ENCODE measurements around the gene FLAD1.

The FLAD1 gene

DNA sequence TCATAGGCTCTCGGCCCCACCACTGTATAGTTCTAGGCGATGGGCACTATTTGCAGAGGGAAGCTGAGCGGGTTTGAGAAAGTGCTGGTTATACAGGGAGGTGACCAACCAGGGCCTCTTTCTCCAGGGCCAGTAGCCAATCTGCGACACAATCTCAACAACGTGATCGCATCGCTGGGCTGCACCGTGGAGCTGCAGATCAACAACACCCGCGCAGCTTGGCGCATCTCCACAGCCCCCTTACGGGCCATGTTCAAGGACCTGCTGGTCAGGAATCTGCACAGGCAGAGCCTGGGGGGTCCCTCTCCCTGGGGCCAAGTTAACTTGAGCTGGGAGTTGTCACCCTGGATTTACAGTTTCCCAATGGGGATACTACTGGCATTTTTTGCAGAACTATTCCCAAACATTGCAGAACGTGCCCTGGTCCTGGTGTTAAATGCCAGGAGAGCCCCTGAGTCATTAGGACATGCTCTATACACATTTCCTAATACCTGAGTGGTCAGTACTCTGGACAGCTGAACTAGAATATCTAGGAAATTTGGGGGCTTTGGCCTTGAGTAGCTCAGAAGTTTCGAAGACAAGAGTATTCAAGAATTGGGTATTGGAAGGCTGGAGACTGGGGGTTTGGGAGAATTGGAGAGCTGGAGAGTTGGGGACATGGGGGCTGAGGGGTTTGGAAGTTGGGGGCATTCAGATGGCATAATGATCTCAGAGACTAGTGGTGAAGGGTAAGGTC, 57.4 kb downstream of the FLAD1 start:
- DNase-seq (ENCODE audit: low spot score) = no peak
